Dedifferentiated amniotic fluid mesenchymal stem cell (primary cell): ENCODE data around the gene BMI1.

ENCODE experiments used
- DNase-seq: peaks from one replicate; pipeline ENCODE4 v3.0.0-alpha.2; 2016; ENCODE audit errors: extremely low spot score

BMI1 gene

DNA sequence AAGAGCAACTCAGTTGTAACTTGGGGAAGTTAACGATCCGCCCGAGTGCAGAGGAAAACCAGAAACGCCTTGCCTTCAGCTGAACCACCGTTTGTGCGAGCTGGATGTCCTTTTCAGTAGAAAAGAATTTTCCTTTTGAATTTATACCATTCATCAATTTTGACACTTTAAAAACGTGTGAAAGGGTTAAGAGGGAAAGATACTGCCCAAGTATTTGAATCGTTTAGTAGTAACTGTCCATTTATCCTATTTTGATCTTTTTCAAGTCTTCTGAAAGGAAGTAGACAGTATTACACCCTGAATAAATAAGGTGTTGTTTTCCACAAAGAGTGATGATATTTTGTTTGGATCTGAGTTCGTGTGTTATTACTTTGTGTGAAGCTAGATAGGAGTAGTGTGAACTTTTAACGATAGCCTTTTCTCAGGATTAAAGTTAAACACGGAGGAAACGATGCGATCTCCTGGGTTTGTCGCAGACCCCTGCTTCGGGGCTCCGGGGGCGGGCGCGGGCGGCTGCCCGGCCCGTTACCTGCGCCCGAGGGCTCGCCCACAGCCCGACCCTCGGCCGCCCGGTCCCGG lies 830 bp upstream of the BMI1 start:
- DNase-seq, result no peak

DNA sequence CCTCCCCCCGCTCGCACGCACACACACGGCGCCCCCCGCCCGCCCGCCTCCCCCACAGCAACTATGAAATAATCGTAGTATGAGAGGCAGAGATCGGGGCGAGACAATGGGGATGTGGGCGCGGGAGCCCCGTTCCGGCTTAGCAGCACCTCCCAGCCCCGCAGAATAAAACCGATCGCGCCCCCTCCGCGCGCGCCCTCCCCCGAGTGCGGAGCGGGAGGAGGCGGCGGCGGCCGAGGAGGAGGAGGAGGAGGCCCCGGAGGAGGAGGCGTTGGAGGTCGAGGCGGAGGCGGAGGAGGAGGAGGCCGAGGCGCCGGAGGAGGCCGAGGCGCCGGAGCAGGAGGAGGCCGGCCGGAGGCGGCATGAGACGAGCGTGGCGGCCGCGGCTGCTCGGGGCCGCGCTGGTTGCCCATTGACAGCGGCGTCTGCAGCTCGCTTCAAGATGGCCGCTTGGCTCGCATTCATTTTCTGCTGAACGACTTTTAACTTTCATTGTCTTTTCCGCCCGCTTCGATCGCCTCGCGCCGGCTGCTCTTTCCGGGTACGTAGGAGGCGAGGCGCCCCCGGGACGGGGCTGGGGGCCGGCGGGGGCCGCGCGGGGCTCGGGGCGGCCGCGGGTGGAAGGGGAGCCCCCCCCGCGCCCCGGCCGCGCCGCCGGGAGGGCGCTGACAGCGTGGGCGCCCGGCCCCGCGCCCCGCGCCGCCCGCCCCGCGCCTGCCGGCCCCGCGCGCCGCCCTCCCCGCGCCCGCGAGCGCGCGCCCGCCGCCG lies 441 bp downstream of the BMI1 start:
- DNase-seq, result peak; percentile 56

GRCh38 chr10:22321924-22322640 lies 1.2 kb downstream of the BMI1 start:
- DNase-seq, result no peak

GRCh38 chr10:22322641-22323160 lies 1.8 kb downstream of the BMI1 start:
- DNase-seq, result no peak

GRCh38 chr10:22323538-22324305 lies 2.8 kb downstream of the BMI1 start:
- no peak for DNase-seq

GRCh38 chr10:22324413-22324812 lies 3.5 kb downstream of the BMI1 start:
- DNase-seq, result no peak

GRCh38 chr10:22324893-22325271 lies 4.0 kb downstream of the BMI1 start:
- no peak for DNase-seq

DNA sequence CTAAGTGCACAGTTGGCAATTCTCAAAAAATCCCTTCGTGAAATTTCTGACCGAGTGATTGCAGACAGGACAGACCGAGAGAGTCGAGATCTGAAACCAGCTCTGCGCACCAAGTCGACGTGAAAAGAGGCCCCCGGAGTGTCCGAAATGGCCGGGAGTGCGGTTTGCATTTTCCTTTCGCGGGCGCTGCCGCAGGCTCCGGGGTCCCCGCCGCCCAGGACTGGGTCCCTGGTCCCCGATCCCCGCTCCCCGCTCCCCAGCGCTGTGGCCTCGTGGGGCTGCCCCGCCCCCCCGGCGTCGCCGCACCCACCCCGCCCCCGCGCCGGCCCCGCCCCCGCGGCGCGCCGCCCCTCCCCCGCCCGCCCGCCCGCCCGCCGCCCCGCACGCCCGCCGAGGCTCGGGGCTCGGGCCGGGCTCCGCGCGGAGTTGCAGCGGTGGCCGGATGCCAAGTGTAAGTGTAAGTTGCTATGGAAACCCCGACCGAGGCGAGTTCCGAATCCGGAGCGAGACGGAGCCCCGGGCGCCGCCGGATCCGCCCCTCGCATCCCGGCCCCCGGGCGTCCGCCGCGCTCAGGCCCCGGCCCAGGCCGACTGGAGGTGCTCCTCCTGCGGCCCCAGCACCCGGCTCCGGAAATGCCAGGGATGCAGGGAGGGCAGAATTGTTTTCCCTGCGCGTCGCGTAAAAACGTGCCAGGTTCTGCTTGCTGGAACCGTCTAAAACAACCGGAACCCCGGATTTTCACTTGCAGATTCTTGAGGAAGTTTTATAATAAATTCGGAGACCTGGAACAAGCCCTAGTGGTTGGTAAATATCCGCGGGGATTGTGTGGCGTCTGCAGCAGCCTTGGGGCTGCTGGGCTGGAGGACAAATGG lies 4.6 kb downstream of the BMI1 start:
- DNase-seq, result peak; percentile 49

- no peak for DNase-seq
These were observed 5.3 kb downstream of the BMI1 start for GRCh38 chr10:22326145-22326702.

DNA sequence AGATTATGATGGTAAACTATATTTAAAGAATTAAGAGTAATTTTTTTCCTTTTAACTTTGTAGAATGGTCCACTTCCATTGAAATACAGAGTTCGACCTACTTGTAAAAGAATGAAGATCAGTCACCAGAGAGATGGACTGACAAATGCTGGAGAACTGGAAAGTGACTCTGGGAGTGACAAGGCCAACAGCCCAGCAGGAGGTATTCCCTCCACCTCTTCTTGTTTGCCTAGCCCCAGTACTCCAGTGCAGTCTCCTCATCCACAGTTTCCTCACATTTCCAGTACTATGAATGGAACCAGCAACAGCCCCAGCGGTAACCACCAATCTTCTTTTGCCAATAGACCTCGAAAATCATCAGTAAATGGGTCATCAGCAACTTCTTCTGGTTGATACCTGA lies 8.3 kb downstream of the BMI1 start:
- no peak for DNase-seq

DNA sequence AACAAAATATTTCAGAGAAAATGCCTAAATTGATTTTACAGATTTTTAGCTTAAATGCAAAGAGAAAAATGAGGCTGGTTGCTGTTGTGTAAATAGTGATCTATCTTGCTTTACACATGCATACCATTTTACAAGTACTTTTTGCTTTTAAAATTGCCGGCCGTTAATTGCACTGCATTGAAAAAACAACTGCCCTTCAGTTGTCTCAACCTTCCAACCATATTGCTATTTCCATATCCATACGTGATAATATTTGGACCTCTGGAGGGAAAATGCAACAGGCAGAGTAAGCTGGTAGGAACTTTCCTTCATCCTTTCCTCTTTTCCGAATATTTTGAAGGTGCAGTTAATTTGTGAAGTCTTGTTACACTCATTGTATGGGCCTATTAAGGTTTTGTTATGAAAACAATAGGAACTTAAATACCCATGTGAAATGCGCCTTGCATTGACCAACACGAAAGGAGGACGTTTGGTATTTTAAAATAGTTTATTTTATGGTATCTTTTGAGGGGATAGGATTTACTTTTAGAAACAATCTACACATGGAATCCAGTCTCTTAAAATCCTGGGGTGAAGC lies 11.3 kb downstream of the BMI1 start:
- no peak for DNase-seq

- DNase-seq, result no peak
These were observed 12.5 kb downstream of the BMI1 start for GRCh38 chr10:22333167-22333974.

DNA sequence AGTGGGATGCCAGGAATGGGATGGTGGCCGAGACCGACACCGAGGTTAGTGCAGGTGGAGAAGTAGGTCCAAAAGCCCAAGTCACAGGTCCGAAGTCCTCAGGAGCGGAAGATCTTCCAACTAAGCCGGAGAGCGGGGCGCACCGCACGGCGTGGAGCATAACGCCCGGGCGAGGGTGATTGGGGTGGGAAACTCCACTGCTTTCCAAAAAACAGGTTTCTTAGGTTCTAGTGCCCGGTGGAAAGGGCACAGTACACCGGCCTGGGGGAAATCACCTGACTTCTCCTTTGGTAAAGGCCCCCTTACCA lies 13.0 kb downstream of the BMI1 start:
- no peak for DNase-seq

DNA sequence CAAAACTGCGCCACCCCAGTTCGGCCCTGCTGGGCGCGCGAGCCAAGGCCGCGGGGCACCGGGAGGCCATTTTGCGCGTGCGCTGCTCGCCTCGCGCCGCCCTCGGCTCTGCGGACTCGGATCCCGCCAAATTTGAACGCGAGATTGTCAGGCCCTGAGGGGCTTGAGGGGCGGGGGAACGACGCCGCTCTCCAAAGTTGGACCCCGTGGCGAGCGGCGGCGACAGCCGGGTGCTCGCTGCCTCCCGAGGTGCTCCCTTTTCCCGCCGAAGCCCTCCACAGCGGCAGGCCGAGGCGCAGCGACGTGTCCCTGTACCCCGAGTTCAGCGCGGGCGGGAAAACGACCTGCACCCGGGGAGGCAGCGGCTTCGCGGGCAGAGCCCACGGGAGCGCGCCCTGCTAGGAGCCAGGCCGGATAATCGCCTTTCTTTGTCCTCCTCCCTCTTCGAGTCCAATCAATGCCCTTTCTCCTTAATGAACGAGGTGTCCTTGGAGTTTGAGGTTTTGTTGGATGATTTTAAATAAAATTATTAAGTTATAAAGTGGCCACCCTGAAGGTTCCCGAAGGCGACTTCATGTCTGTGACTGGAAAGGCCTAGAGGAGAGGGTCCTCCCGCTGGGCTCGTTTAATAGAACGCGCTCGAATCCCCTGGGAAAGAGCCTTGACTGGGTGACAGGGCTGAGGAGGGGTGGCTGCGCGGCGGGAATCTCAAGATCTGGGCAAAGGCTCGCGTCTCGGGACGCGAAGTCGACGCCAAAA lies 13.7 kb downstream of the BMI1 start:
- no peak for DNase-seq

- DNase-seq, result no peak
These were observed 14.5 kb downstream of the BMI1 start for GRCh38 chr10:22335173-22335933.

- DNase-seq, result no peak
These were observed 17.4 kb downstream of the BMI1 start for GRCh38 chr10:22338185-22338900.

- DNase-seq, result no peak
These were observed 18.0 kb downstream of the BMI1 start for GRCh38 chr10:22338931-22339330.
